Vagina (tissue), 2 donors: Measurements from ENCODE around the gene CATSPER3.

Source experiments
- POLR2A ChIP-seq, 2 donors: fragments of 450-650 bp; IDR thresholded peaks; one replicate each; pipeline ENCODE4 v1.6.1; 2017; ENCODE audit warnings: antibody characterized with exemption in 2 of 2, mild to moderate bottlenecking in 2 of 2, moderate library complexity in 2 of 2
- POLR2AphosphoS5 ChIP-seq, 2 donors: sonication (generic); formaldehyde crosslinking; IDR thresholded peaks; one replicate each; pipeline ENCODE4 v1.9.0; 2017; ENCODE audit warnings: antibody characterized with exemption in 2 of 2, mild to moderate bottlenecking in 2 of 2, low read depth in 1 of 2; ENCODE audit not compliant: insufficient read depth in 1 of 2
- TF ChIP-seq, protein P1 (sequence below), 3 experiments: fragments of 450-650 bp in 2 of 3; fragments of 200-600 bp in 1 of 3; sonication (generic) in 1 of 3; IDR thresholded peaks; one replicate each; pipeline ENCODE4 v1.5.1; 2017 to 2019; ENCODE audit warnings: antibody characterized with exemption in 3 of 3, mild to moderate bottlenecking in 2 of 3, moderate library complexity in 2 of 3

DNA sequence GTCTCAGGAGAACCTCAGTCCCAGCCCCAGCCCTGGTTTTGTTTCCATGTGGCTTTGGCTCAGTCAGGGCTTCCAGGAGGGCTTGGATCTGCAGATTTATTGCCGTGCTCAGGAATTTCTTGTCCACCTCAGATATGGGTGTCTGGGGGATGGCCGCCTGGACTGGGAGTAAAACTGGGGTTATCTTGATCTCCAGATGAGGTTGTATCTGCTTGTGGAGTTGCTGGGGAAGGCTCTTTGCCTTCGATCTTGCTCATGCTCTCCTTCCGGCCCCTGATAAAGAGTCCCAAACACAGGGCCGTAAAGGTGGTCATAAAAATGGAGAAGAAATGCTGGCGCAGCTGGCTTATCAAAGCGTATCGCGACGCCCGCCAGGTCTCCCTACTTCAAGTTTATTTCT, 84.2 kb downstream of the CATSPER3 start:
- TF ChIP-seq POLR2A (IDR thresholded peaks at IDR 0.05) (no peak), POLR2AphosphoS5 (IDR thresholded peaks at IDR 0.05; ENCODE audit: insufficient read depth in 1 of 2, low read depth in 1 of 2) (no peak)
- TF ChIP-seq, protein P1, sequence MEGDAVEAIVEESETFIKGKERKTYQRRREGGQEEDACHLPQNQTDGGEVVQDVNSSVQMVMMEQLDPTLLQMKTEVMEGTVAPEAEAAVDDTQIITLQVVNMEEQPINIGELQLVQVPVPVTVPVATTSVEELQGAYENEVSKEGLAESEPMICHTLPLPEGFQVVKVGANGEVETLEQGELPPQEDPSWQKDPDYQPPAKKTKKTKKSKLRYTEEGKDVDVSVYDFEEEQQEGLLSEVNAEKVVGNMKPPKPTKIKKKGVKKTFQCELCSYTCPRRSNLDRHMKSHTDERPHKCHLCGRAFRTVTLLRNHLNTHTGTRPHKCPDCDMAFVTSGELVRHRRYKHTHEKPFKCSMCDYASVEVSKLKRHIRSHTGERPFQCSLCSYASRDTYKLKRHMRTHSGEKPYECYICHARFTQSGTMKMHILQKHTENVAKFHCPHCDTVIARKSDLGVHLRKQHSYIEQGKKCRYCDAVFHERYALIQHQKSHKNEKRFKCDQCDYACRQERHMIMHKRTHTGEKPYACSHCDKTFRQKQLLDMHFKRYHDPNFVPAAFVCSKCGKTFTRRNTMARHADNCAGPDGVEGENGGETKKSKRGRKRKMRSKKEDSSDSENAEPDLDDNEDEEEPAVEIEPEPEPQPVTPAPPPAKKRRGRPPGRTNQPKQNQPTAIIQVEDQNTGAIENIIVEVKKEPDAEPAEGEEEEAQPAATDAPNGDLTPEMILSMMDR (IDR thresholded peaks at IDR 0.05), result no peak
